GM20431 (cell line): Measurements from ENCODE around the gene SLC6A4.

Experiments used
- in situ Hi-C: fragments of 300-500 bp; cut with MseI, MboI; formaldehyde crosslinking; loops from one replicate; pipeline ENCODE4 v1.15.0; 2020; ENCODE audit warnings: low sequenced_read_pairs; ENCODE audit not compliant: unreplicated experiment

Gene SLC6A4

DNA sequence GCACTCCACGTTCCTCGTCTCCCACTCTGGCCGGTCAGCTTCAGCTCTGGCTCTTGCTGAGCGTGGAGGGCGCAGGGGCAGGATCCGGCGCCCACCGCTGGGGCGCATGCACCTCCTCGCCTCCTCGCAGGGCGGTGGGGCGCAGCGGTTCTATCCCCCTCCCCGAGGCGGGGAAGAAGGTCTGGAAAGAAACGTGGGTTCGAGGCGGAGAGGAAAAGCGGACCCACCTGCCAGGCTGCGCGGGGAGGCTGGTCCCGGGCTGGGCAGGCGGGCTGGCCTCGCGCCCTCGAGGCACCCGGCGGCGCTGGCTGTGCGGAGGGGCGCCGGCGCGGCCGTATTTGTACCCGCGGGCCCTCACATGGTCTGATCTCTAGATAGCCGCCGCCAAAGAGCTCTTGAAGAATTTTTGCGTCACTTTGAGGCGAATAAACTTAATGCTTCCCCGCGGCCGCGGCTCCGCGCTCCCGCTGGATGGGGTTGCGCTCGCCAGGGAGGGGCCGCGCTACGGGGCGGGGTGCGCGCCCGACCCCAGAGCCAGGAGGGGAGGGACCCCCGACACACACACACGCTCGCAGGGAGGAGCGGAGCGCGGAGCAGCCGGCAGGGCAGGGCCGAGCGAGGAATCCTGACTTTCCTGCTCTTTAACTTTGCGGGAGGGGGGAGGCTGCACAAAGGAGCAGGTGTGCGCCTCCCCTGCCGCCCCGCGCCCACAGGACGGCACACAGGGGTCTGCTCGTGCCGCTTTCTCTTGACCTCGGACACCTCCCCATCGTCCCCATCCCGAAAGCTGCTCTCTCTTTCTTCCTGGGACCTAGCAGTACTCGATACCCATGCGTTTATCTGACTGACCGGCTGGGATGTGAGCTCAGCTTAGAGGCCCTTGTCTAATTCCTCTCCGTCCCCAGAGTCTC lies at the start of gene SLC6A4:
TSS of gene SLC6A4 (minus strand) at position 312 of the 911 bp plus-strand sequence. CDS start 13,739 bp downstream, outside the sequence.
- in situ Hi-C loops: no loop called here

DNA sequence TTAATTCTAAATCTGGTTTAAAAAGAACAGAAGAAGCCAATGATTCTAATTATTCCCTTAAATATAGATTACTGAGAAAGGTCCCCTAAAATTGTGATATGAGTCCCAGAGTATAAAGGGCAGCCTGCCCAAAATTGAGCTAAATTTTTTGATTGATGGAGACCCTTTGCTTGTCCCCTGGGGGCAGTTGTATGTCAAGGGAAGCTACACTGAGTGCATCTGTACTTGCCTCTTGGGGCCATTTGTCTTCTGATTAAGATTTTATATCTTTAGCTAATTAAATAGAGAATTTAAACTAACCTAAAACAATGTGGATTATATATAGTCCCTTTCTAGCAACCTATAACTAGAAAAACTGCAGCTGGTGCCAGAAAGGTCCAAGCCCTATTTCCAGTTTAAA lies 43.7 kb upstream of the SLC6A4 start:
- in situ Hi-C loops: no loop called here

DNA sequence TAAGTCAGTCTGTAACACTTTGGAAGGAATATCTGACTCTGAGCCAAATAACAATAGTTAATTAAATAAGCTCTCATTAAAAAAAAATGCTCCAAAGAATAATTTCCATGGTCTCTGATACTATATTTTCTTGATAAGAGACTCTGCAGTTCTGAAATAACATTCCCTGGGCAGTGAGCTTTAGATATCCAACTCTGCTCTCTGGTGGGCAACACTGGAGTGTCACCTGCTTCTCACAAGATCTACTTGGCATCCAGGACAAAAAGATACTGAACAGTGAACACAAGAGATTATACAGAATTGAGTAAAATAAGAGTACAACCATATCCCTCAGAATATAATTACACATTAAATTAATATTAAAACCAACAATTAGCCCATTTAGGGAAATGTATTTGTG lies 42.5 kb upstream of the SLC6A4 start:
- in situ Hi-C loops: no loop called here

DNA sequence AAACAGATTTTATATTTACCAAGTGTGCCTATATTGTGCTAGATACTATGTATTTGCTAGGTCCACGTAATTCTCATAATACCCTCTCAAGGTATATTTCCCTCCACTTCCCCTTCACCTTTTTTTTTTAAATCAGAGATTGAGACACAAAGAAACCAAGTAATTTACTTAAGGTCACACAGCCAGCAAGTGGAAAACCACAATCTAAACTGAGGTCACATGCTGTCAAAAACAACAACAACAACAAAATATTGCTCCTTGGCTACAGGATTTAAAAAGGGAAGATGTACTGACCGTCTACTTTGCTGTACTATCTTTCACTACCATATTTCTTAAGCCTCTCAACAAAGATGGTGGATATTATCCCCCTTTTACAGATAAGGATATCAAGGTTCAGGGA lies 40.4 kb upstream of the SLC6A4 start:
- in situ Hi-C loops: no loop called here

DNA sequence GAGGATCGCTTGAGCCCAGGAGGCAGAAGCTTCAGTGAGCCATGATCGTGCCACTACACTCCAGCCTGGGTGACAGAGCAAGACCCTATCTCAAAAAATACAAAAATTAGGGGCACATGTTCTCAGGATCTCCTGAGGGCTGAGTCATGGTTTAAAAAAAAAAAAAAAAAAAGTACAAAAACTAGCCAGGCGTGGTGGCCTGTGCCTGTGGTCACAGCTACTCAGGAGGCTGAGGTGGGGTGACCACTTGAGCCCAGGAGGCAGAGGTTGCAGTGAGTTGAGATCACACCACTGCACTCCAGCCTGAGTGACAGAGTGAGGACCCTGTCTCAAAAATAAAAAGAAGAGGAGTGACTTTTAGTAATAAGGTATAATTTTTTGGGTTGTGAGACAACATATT lies 39.4 kb upstream of the SLC6A4 start:
- in situ Hi-C loops: no loop called here

DNA sequence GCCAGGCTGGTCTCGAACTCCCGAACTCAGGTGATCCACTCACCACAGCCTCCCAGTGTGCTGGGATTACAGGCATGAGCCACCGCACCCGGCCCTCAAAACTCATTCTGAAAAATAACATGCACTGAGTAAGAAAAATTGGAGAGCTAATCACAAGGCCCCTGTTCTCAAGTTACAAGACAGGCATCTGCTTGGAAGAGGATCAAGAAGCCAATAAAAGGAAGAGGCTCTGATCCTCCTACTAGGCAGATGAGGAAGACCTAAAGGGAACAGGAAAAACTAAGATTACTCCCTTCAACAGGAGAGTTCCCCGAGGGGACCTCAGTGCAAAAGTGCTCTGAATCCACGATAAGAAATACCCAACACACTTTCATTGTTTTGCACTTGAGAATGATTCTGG lies 37.9 kb upstream of the SLC6A4 start:
- in situ Hi-C loops: no loop called here

DNA sequence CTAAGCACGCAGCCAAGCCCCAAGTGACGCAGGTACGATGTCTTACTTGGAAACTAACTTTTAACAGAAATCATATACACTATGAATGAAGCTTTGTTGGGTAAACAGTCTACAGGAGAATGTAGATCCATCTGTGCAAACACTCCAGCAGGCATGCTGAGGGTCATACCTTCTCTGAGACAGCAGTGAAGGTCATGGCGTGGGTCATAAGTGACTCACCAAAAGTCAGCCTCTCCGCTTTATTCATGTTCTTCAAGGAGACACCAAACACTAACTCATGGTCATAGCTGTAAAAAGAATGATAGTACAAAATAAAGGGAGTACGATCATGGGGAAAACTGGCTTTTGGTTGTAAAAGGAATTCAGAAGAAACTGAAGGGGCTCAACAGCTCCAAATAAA lies 35.6 kb upstream of the SLC6A4 start:
- in situ Hi-C loops: no loop called here

DNA sequence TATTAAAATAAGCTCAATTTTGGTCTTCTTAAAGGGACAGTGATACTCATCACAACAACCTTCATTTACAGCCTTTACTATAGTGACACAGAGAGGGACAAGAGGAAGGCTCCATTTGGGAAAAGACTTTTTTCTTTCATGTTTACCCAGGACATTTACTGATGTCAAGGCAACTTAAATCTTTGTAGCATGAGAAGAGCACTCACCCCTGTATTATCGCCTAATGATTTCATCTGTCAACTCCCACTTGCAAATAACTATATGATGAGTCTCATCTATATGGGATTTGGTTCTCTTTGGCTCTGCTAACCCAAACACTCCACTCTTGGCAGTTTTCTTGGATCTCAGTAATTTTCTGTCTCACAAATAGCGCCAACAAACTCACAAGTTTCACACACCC lies 32.1 kb upstream of the SLC6A4 start:
- in situ Hi-C loops: no loop called here

DNA sequence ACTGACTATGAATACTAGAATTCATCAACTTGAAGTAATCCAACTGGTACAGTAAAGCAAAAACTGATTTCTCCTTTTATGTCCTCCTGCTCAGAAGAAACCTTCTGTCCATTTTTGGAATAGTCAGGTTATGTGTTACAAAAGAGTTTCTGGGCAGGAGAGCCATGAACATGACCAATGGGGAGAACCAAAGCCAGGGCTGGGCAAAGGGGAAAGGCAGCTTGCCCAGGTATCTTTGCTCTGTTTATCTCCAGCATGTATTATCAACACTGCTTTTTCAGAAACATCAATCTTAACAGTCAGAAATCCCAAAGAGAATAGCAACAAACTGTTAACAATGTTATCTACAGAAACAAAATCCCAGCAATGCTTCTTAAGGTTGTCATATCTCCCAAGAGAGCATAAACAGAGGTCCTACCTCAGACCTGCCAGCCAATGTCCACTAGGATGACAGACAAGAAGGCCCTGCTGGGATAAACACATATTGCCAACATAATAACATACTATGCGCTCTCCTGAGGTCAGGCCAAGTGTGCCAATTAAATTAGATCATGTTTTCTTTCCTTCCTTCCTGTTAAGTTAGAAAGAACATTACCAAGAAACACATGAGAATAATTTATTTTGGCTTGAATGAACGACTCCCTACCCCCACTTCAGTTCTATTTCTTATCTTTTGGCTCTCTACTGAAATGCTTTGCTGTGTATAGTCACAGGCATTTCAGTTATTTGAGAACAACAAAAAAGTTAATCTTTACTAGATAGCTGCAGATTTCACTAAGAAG lies 28.2 kb upstream of the SLC6A4 start:
- in situ Hi-C loops: no loop called here

DNA sequence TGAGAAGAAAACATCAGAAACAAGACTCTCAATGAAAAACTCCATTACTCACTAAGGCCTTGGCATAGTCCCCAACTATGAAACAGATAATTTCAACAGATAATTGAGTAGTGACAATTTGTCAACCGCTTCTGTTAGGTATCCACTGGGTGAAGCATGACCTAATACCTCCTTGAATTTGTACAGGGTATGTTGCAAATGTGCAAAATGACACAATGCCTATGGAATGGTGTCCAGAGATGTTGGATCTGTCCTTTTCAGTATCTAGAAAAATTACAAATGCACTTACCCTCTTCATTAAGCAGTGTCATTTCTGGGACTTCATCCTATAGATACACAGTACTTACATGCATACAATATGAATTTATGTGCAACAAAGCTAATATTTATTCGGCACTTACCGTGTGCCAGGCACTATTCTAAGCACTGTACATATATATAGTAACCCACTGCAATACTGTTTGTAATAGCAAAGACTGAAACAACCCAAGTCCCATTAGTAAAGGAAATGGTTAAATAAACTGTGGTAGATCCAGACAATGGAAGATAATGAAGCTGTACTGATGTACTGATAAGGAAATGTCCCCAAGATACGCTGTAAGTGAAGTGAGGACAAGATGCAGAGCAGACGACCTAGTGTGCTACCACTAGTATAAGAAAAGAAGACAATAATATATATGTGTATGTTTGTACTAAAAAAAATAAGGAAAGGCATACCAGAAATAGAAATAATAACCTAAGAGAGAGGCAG lies 21.4 kb upstream of the SLC6A4 start:
- in situ Hi-C loops: no loop called here

DNA sequence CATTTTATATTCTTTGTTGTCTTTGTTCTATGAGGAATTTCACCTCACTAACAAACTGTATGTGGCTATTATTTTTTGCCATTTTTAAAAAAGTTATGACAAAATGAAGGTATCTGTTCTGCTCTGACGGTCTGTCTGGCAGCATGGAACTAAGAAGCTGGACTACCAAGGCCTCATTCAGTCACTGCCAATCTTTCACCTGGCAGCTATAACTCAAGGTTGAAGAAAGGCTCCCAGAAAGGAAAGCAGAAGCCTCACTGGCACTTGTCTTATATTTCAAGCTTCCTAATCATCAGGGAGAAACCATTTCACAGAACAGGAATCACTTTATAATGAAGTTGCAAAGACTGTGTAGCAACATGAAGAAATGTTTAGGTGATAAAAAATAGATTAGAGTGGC lies 18.7 kb upstream of the SLC6A4 start:
- in situ Hi-C loops: no loop called here

DNA sequence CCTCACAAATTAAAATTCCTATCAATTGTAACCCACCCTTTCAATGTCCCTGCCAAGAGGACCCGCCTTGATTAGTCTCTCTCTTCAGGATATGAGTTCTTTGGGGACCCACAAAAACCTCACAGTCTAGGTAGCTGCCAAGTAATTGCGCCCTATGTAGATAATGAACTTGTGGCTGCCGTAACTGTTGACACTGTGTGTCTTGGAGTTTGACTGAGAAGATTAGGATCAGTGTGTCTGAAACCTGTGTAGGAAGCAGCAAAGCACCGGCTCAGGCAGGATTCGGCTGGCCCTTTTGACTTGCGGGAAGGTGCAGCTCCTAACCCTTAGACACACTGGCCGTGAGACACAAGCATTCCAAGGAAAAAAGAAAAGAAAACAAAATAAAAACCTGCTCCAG lies 17.8 kb upstream of the SLC6A4 start:
- in situ Hi-C loops: no loop called here

DNA sequence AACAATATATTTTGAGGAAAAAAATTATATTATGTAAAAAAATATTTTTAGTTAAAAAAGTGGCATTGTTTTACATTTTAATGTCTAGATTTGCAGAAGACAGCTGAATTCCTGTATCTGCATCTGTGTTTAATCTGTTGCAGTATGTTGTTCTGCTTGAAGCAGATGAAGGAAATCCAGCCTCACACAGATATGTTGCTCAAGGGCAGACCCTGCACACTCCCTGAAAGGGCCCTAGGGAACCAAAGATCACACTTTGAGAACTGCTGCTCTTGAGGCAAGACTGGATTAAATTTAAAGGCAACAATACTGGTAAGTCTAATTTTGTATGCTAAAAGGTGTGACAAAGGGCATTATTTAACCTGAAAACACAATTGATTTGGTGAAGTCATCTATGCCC lies 16.4 kb upstream of the SLC6A4 start:
- in situ Hi-C loops: no loop called here

DNA sequence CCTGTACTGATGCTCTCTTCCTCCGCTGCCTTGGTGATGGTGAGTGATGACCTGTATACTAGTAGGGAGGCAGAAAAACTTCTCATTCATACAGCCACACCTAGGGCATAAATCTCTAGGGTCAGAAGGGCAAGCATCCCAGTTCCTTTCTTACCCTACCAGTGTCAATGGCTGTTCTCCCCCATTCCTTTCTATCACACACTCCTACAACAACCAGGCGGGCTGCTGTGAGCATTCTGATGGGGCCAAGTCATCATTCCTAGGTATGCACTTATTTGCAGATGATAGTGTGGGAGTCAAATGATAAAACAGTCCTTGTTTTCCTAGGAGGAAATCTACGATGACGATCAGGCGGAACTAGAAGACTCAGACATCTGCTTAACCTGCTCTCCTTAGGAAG lies 14.0 kb upstream of the SLC6A4 start:
- in situ Hi-C loops: loop anchor here (10.0 kb wide), 1 partner anchor 125 kb away; no protein-coding TSS in a partner anchor

DNA sequence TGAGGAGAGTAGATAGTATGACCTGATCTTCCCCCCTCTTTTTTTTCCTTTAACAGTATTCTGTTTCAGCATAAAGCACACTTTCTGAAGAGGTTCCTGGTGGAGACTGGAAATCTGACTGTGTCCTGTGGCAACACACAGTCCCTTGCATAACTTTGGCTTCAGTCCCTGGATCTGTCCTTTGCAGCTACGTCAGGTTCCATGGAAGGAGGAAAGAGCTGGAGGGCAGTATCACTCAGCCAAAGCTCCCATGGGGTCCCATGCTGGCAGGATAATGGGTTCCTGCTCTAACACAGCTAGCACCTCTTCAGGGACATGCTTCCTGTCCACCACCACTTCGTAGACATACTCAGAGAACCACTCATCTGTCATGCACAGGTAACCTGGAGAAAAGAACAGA lies 13.3 kb upstream of the SLC6A4 start:
- in situ Hi-C loops: loop anchor here (10.0 kb wide), 1 partner anchor 124 kb away; no protein-coding TSS in a partner anchor

DNA sequence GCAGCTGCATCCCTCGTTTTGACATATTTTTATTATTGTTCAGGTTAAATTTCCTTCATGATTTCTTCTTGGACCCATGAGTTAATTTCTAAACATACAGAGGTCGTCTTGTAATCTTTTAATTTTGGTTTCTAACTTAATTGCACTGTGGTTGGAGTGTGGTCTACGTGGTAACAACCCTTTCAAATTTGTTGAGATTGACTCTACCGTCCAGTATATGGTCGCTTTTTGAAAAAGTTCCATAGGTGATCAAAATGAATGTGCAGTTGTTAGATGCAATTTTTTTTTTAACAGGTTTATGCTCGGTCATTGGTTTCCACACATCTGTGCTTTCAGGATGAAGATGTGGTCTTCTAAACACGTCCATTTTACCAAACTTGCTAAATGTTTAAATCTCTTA lies 11.0 kb upstream of the SLC6A4 start:
- in situ Hi-C loops: loop anchor here (10.0 kb wide), 1 partner anchor 122 kb away; no protein-coding TSS in a partner anchor

DNA sequence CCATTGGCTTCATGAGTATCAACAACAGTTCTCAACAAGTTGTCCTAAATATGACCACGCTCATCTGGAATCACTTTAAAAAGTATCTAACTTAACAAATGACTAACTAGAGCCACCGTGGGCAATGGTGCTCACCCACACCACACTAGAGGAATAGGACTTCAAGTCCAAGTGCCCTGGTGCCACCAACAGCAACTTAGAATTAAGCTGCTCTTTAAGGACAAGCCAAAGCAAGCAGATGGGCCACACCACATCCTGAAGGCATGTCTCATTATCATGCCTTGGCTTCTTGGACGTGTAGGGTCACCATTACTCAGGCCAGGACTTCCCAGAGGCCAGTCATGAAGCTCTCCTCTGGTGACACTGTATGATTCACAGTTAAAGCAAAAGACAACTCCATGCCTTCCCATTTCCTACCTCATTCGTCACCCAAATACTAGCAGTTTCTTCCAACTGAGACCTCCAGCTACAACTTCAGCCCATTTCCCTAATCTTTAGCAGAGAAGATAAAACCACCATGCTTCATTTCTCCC lies 9.4 kb upstream of the SLC6A4 start:
- in situ Hi-C loops: loop anchor here (10.0 kb wide), 1 partner anchor 120 kb away; no protein-coding TSS in a partner anchor

DNA sequence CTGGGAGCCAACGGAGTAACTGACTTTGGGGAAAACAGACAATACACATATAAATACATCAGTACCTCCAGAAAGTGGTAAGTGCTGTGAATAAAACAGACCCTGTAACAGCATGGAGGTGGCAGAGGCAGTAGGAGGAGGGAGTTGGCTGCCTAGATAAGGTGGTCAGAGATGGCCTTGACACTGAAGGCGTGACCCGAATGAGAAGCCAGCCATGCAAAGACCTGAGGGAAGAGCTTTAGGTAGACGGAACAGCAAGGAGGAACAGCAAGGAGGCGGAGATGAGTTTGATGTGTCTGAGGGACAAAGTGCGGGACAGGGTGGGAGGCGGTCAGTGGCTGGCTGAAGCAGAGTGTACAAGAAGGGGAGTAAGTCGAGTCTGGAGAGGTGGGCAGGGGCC lies 8.1 kb upstream of the SLC6A4 start:
- in situ Hi-C loops: loop anchor here (10.0 kb wide), 1 partner anchor 119 kb away; no protein-coding TSS in a partner anchor

DNA sequence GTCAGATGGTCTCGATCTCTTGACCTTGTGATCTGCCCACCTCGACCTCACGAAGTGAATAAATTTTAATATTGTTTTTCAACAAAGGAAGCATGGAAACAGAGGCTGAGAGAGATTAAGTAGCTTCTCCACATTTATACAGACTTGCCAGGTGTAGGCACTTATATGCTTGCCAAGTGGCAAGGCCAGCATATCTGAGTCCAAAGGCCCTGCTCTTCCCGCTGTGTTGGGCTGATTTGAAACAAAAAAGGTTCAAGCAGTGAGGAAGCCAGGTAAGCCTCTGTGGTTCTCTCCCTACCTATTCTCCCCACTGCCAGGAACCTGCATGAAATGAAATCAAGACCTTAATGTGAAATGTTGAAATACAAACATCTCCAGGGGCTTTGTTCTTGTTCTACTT lies 7.5 kb upstream of the SLC6A4 start:
- in situ Hi-C loops: loop anchor here (10.0 kb wide), 1 partner anchor 118 kb away; no protein-coding TSS in a partner anchor

DNA sequence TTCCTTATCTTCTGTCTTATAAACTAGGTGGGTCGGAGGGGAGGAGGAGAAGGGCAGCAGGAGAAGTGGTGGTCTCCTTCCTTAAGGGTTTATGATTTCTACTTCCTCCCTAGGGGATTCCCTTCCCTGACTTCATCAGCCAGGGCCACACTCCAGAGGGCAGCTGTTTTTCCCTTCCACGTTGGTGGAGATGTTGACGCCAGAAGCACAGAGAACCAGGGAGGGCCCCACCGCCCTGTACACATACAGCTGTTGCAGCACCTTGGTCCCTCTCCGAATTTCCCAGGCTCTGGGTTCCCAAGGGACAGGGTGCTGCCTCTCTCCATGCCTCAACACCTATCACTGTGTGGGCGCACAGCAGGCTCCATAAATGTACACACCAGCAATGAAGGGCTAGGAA lies 5.6 kb upstream of the SLC6A4 start:
- in situ Hi-C loops: loop anchor here (10.0 kb wide), 1 partner anchor 116 kb away; no protein-coding TSS in a partner anchor
